HG03354 (cell line): ENCODE results near the gene NR2C2AP.

ENCODE experiments used
- ATAC-seq: cut with Tn5 transposase; IDR thresholded peaks from one replicate; pipeline ENCODE4 v1.9.1; 2021; ENCODE audit warnings: mild to moderate bottlenecking; ENCODE audit not compliant: unreplicated experiment, poor library complexity, severe bottlenecking

Gene NR2C2AP

GRCh38 chr19:19217099-19217498 lies 13.9 kb upstream of the NR2C2AP start:
- no peak for ATAC-seq

GRCh38 chr19:19215792-19216191 lies 12.6 kb upstream of the NR2C2AP start:
- ATAC-seq, result no peak

GRCh38 chr19:19214892-19215291 lies 11.7 kb upstream of the NR2C2AP start:
- no peak for ATAC-seq

- ATAC-seq, result no peak
These were observed 10.9 kb upstream of the NR2C2AP start for GRCh38 chr19:19214159-19214490.

GRCh38 chr19:19213426-19214158 lies 10.4 kb upstream of the NR2C2AP start:
- no peak for ATAC-seq

GRCh38 chr19:19212916-19213315 lies 9.7 kb upstream of the NR2C2AP start:
- no peak for ATAC-seq

GRCh38 chr19:19211499-19212420 lies 8.5 kb upstream of the NR2C2AP start, which contains the start of gene NCAN:
NCAN (plus strand) TSS chr19:19211958; CDS start chr19:19216954, 4,996 bp downstream.
- ATAC-seq, result no peak

GRCh38 chr19:19209372-19209771 lies 6.2 kb upstream of the NR2C2AP start:
- no peak for ATAC-seq

GRCh38 chr19:19207637-19208572 lies 4.7 kb upstream of the NR2C2AP start:
- no peak for ATAC-seq

- ATAC-seq, result no peak
These were observed 3.7 kb upstream of the NR2C2AP start for GRCh38 chr19:19206938-19207337.

GRCh38 chr19:19205416-19206410 lies 2.5 kb upstream of the NR2C2AP start:
- no peak for ATAC-seq

GRCh38 chr19:19204181-19204580 lies 967 bp upstream of the NR2C2AP start:
- ATAC-seq, result no peak

GRCh38 chr19:19202707-19203011 lies 555 bp downstream of the NR2C2AP start:
- ATAC-seq, result peak; percentile 17

- no peak for ATAC-seq
These were observed 1.2 kb downstream of the NR2C2AP start for GRCh38 chr19:19201697-19202630.

- ATAC-seq, result no peak
These were observed 9.3 kb downstream of the NR2C2AP start for GRCh38 chr19:19193926-19194325.

- ATAC-seq, result peak; percentile 1
These were observed 10.2 kb downstream of the NR2C2AP start for GRCh38 chr19:19192910-19193423.

GRCh38 chr19:19192078-19192882 lies 10.9 kb downstream of the NR2C2AP start, which contains the start of the genes BORCS8 and RFXANK:
BORCS8 (minus strand) TSS chr19:19192152; CDS start chr19:19192117, 35 bp downstream.
RFXANK (plus strand) TSS chr19:19192258; CDS start chr19:19193947, 1,689 bp downstream.
- peak; percentile 86 for ATAC-seq
